GM12878 (cell line): ENCODE results near the gene SLX4IP. TPM values are rescaled to one million over a fixed set of nuclear protein-coding genes. Genes with fewer than 3 reads are reported as not detected.

ENCODE experiments used
- BHLHE40 ChIP-seq, 2 experiments: fragments of 450-650 bp in 1 of 2; IDR thresholded peaks; 2 replicates each; pipeline ENCODE4 v1.6.1; 2011 to 2017; ENCODE audit warnings: low read depth in 2 of 2, borderline replicate concordance in 1 of 2, improper control_type of control experiment in 1 of 2, low read length in 1 of 2, mild to moderate bottlenecking in 1 of 2
- CEBPB ChIP-seq, 2 experiments: fragments of 150-350 bp in 1 of 2; IDR thresholded peaks; 2 replicates each; pipeline ENCODE4 v1.6.1; 2012 to 2014; ENCODE audit warnings: low read depth in 2 of 2, low read length in 2 of 2, borderline replicate concordance in 1 of 2, inconsistent platforms in 1 of 2
- HDGF ChIP-seq: fragments of 450-650 bp; IDR thresholded peaks from 2 replicates; pipeline ENCODE4 v1.6.1; 2016; ENCODE audit warnings: antibody characterized with exemption
- MEF2A ChIP-seq: IDR thresholded peaks from 2 replicates; pipeline ENCODE4 v1.6.1; 2011; ENCODE audit warnings: low read depth, mild to moderate bottlenecking, low read length, moderate library complexity; ENCODE audit not compliant: insufficient read depth
- PBX3 ChIP-seq: IDR thresholded peaks from 2 replicates; pipeline ENCODE4 v1.6.1; 2011; ENCODE audit warnings: mild to moderate bottlenecking, low read depth, low read length, moderate library complexity; ENCODE audit not compliant: insufficient replicate concordance
- RBBP5 ChIP-seq: fragments of 200-600 bp; sonication (generic); conservative IDR thresholded peaks from 2 replicates; pipeline ENCODE4 v1.6.1; 2016
- TAF1 ChIP-seq: IDR thresholded peaks from 2 replicates; pipeline ENCODE4 v1.6.1; 2011; ENCODE audit warnings: mild to moderate bottlenecking, low read depth, low read length, borderline replicate concordance
- YBX1 ChIP-seq: fragments of 450-650 bp; IDR thresholded peaks from 2 replicates; pipeline ENCODE4 v1.6.1; 2016; ENCODE audit warnings: antibody characterized with exemption
- polyA plus RNA-seq, 11 experiments: library from polyadenylated mRNA; depleted of rRNA in 4 of 11; unstranded in 6 of 11; stranded (reverse) in 5 of 11; fragments of >200 nt; fragmentation: Nextera tagmentation in 4 of 11; fragmentation: Illumina TruSeq in 1 of 11; extraction: Ambion mirVana in 4 of 11; extraction: Trizol in 1 of 11; gene quantifications; 1 replicate in 1 of 11; 2 replicates in 10 of 11; pipeline versions ENCODE4 v1.2.1 to v1.2.3, GENCODE V29; 2011 to 2016; ENCODE audit warnings: inconsistent platforms in 2 of 11, missing spikeins in 2 of 11, low read depth in 1 of 11
- total RNA-seq, 4 experiments: library from RNA; depleted of rRNA in 3 of 4; stranded (reverse); fragments of >200 nt in 3 of 4; fragmentation: Illumina TruSeq in 1 of 4; extraction: Trizol in 1 of 4; gene quantifications; 2 replicates each; pipeline versions ENCODE4 v1.2.1 to v1.2.3, GENCODE V29; 2013 to 2021
- TF ChIP-seq, protein P1 (sequence below): fragments of 450-650 bp; IDR thresholded peaks from 2 replicates; pipeline ENCODE4 v1.6.1; 2014; ENCODE audit warnings: mild to moderate bottlenecking
- TF ChIP-seq, protein P2 (sequence below): fragments of 450-650 bp; formaldehyde crosslinking; IDR thresholded peaks from 2 replicates; pipeline ENCODE4 v1.4.0; 2020; ENCODE audit warnings: mild to moderate bottlenecking, moderate library complexity

Gene SLX4IP
- total and polyA plus RNA-seq, 10 of the 15 experiments (the other 5 are each of a cell fraction or from before 2014, with no cell fraction given), result 2.2 to 11.0 (median 6.3) TPM

- TF ChIP-seq PBX3, result no peak
- TF ChIP-seq BHLHE40 (IDR thresholded peaks at IDR 0.05; ENCODE audit: borderline replicate concordance in 1 of 2, low read depth in 2 of 2, low read length in 1 of 2), result no peak
- TF ChIP-seq TAF1, result no peak
- no peak for TF ChIP-seq CEBPB (IDR thresholded peaks at IDR 0.05; ENCODE audit: borderline replicate concordance in 1 of 2, low read depth in 2 of 2, low read length in 2 of 2)
- TF ChIP-seq RBBP5, result no peak
- no peak for TF ChIP-seq YBX1
- TF ChIP-seq, protein P1, sequence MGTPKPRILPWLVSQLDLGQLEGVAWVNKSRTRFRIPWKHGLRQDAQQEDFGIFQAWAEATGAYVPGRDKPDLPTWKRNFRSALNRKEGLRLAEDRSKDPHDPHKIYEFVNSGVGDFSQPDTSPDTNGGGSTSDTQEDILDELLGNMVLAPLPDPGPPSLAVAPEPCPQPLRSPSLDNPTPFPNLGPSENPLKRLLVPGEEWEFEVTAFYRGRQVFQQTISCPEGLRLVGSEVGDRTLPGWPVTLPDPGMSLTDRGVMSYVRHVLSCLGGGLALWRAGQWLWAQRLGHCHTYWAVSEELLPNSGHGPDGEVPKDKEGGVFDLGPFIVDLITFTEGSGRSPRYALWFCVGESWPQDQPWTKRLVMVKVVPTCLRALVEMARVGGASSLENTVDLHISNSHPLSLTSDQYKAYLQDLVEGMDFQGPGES, result no peak
- TF ChIP-seq, protein P2, sequence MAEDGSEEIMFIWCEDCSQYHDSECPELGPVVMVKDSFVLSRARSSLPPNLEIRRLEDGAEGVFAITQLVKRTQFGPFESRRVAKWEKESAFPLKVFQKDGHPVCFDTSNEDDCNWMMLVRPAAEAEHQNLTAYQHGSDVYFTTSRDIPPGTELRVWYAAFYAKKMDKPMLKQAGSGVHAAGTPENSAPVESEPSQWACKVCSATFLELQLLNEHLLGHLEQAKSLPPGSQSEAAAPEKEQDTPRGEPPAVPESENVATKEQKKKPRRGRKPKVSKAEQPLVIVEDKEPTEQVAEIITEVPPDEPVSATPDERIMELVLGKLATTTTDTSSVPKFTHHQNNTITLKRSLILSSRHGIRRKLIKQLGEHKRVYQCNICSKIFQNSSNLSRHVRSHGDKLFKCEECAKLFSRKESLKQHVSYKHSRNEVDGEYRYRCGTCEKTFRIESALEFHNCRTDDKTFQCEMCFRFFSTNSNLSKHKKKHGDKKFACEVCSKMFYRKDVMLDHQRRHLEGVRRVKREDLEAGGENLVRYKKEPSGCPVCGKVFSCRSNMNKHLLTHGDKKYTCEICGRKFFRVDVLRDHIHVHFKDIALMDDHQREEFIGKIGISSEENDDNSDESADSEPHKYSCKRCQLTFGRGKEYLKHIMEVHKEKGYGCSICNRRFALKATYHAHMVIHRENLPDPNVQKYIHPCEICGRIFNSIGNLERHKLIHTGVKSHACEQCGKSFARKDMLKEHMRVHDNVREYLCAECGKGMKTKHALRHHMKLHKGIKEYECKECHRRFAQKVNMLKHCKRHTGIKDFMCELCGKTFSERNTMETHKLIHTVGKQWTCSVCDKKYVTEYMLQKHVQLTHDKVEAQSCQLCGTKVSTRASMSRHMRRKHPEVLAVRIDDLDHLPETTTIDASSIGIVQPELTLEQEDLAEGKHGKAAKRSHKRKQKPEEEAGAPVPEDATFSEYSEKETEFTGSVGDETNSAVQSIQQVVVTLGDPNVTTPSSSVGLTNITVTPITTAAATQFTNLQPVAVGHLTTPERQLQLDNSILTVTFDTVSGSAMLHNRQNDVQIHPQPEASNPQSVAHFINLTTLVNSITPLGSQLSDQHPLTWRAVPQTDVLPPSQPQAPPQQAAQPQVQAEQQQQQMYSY (CRISPR knock-in tag), result no peak
- TF ChIP-seq HDGF, result no peak
- no peak for TF ChIP-seq MEF2A
Measured at GRCh38 chr20:10571313-10571815, 136.3 kb downstream of the SLX4IP start (continued).
